GM12891 (cell line): ENCODE measurements around the gene BDH1.

Experiments used
- DNase-seq: peaks from one replicate; pipeline ENCODE4 v3.0.0; 2011; ENCODE audit warnings: low spot score; ENCODE audit not compliant: insufficient read length
- FAIRE-seq: peaks from 2 replicates; lab custom pipeline; 2011; peaks lifted over from hg19 to GRCh38; lab: Jason Lieb, UNC
- PAX5 ChIP-seq: IDR thresholded peaks from 2 replicates; pipeline ENCODE4 v1.6.1; 2011; ENCODE audit warnings: low read length, moderate library complexity, mild to moderate bottlenecking; ENCODE audit not compliant: insufficient read depth, severe bottlenecking
- POLR2A ChIP-seq: IDR thresholded peaks from 2 replicates; pipeline ENCODE4 v1.6.1; 2011; ENCODE audit warnings: low read depth, low read length, control low read depth
- POLR2AphosphoS5 ChIP-seq: IDR thresholded peaks from 2 replicates; pipeline ENCODE4 v1.6.1; 2011; ENCODE audit warnings: low read depth, low read length, control low read depth
- POU2F2 ChIP-seq: IDR thresholded peaks from 2 replicates; pipeline ENCODE4 v1.6.1; 2011; ENCODE audit warnings: low read depth, mild to moderate bottlenecking, control low read depth, low read length, moderate library complexity
- SPI1 ChIP-seq: IDR thresholded peaks from 2 replicates; pipeline ENCODE4 v1.6.1; 2011; ENCODE audit warnings: low read depth, low read length, control low read depth
- TAF1 ChIP-seq: IDR thresholded peaks from 2 replicates; pipeline ENCODE4 v1.6.1; 2011; ENCODE audit warnings: low read depth, low read length, control low read depth

Gene BDH1

DNA sequence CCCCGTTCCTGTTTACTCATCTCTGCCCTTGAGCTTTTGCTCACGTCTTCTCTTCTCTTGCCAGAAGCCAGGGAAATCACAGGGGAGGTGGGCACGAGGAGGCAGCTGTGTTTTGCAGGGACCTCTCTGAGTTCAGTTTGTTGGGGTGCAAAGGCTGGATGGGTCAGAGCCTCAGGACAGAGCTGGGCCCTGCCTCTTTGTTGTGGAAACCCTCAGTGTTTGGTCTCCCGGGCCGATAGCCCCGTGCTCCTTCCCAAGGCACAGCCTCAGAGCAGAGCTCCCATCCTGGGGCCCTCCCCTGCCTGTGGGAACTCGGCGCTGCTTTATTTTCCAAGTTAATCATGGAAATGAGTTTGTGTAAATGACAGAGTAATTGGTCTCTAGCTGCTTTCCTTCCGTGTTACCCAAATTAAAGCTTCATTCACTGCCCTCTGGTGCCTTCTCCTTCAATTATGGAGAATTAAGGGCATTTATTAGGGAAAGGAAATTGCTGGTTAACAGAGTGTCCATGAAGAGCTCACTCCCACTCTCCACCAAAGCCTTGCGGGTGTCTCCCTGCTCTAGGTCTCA lies 40.9 kb downstream of the BDH1 start:
- TF ChIP-seq PAX5 (no peak), TAF1 (no peak), POU2F2 (no peak), SPI1 (no peak), POLR2AphosphoS5 (no peak), POLR2A (no peak)
- no peak for FAIRE-seq

DNA sequence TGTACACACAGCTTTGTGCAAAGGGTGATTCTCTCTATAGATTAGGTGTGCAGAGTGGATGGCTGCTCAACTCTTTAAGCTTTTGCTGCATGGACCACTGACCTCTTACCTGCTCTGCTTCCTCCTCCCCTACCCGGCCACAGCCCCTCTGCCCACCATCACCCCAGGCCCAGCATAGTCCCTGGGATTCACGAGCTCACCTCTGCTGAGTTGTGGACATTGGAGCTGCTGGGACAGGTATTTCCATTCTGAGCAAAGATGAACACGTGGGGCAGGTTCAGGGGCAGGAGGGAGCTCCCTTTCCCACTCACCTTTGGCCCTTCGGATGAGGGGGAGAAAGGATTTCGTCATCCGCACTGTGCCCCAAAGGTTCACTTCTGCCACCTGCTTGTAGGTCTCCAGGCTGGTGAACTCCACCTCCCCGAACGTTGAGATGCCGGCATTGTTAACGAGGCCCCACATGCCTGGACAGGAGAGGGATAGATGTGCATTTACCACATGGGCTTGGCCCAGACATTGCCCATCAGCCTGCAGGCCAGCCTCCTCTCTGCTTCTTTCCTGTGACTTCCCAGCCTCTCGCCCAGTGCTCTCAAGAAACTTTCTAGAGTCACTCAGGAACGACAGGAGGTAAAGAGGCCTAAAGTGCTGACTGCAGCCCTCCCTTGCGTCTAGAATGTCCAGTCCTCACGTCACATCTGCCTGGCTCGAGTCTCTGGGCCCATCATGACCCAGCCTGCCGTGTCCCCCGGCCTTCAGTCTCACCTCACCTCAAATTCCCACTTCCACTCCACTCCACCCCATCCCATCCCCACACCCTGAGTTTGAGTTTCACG lies 41.6 kb downstream of the BDH1 start:
- FAIRE-seq: no peak
- DNase-seq: no peak
- TF ChIP-seq SPI1: no peak
- TF ChIP-seq POLR2A: no peak
- no peak for TF ChIP-seq POU2F2
- TF ChIP-seq PAX5: no peak
- no peak for TF ChIP-seq TAF1
- TF ChIP-seq POLR2AphosphoS5: no peak

More for the DNA sequence above, 40.9 kb downstream of the BDH1 start:
- DNase-seq: no peak

DNA sequence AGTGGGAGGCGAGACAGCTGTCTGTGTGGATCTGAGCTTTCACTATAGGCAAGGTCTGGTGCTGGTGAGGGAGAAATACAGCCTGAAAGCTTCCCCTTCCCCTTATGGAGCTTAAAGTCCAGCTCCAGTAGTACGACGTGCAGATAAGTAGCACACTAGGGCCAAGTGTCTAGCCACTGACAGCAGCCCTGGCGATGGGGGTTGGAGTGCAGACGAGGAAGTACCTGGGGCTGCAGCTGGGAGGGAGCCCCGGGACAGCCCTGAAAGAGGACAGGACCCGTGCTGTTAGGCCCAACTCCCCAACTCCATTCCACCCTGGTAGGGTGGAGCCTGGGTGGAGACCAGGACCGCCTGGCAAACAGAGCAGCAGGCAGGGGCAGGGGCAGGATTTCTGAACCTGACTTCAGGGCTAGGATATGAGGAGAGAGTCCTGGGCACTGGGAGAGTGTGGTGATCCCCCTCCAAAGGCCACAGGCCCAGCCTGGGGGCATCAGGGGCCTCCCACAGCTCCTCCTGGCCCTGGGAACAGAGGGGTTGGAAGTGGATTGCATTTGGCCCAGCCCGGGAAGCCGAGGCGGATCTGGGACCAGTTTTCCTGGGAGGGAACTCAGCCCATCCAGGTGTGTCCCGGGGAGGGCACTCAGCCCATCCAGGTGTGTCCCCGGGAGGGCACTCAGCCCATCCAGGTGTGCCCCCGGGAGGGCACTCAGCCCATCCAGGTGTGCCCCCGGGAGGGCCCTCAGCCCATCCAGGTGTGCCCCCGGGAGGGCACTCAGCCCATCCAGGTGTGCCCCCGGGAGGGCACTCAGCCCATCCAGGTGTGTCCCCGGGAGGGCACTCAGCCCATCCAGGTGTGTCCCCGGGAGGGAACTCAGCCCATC lies 42.8 kb downstream of the BDH1 start:
- TF ChIP-seq PAX5: no peak
- no peak for TF ChIP-seq SPI1
- no peak for TF ChIP-seq TAF1
- no peak for TF ChIP-seq POLR2AphosphoS5
- no peak for TF ChIP-seq POLR2A
- no peak for TF ChIP-seq POU2F2
- FAIRE-seq (no peak), DNase-seq (no peak)

GRCh38 chr3:197511853-197512635 lies 43.7 kb downstream of the BDH1 start:
- no peak for DNase-seq
- no peak for FAIRE-seq
- TF ChIP-seq SPI1: no peak
- no peak for TF ChIP-seq POLR2A
- TF ChIP-seq TAF1: no peak
- no peak for TF ChIP-seq PAX5
- TF ChIP-seq POU2F2: no peak
- no peak for TF ChIP-seq POLR2AphosphoS5

GRCh38 chr3:197511130-197511529 lies 44.6 kb downstream of the BDH1 start:
- FAIRE-seq: no peak
- TF ChIP-seq PAX5: no peak
- TF ChIP-seq POLR2AphosphoS5: no peak
- no peak for TF ChIP-seq TAF1
- TF ChIP-seq SPI1: no peak
- no peak for TF ChIP-seq POLR2A
- no peak for TF ChIP-seq POU2F2
- DNase-seq: no peak

DNA sequence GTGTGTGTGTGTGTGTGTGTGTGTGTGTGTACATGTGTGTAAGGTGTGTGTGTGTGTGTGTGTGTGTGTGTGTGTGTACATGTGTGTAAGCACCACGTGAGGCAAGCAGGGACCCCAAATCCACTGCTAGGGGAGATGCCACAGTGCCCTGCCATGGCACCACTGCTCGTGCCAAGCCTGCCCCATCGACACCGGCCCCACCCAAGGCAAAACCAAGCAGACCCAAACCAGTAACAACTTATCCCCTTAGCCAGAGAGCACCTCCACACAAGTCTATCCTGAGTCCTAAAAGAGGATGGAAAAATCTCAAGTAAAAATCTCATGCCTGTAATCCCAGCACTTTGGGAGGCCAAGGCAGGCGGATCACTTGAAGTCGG lies 45.1 kb downstream of the BDH1 start:
- FAIRE-seq: no peak
- TF ChIP-seq POU2F2 (no peak), POLR2A (no peak), POLR2AphosphoS5 (no peak), TAF1 (no peak), SPI1 (no peak), PAX5 (no peak)
- no peak for DNase-seq

GRCh38 chr3:197508924-197509775 lies 46.6 kb downstream of the BDH1 start:
- FAIRE-seq: no peak
- TF ChIP-seq SPI1 (no peak), TAF1 (no peak), POLR2AphosphoS5 (no peak), POU2F2 (no peak), POLR2A (no peak), PAX5 (no peak)
- no peak for DNase-seq

- TF ChIP-seq SPI1: no peak
- no peak for TF ChIP-seq POLR2A
- DNase-seq (no peak), FAIRE-seq (no peak)
These were observed 47.3 kb downstream of the BDH1 start for GRCh38 chr3:197508461-197508860.
